ENCODE data around the gene TRIM62.
"Not testable (repeated sequence)": the region's sequence is repeated elsewhere in the genome, so short reads cannot be mapped to it uniquely, and the experiment has no call there.

TRIM62 gene

GRCh38 chr1:33142483-33143064 is 39.3 kb downstream of the TRIM62 start:
- no peak for TF ChIP-seq CTCF (IDR thresholded peaks at IDR 0.05; ENCODE audit: extremely low read depth, insufficient read depth, missing control alignments)
- in situ Hi-C loops (cut with MboI; ENCODE audit: low pct_unique_long_range_greater_than_20kb, low sequenced_read_pairs, unreplicated experiment) = no loop called here
- no peak for DNase-seq (ENCODE audit: low spot score)

GRCh38 chr1:33141781-33142180 is 40.1 kb downstream of the TRIM62 start:
- DNase-seq (ENCODE audit: low spot score) = no peak
- in situ Hi-C loops (cut with MboI; ENCODE audit: low pct_unique_long_range_greater_than_20kb, low sequenced_read_pairs, unreplicated experiment) = no loop called here
- TF ChIP-seq CTCF (IDR thresholded peaks at IDR 0.05; ENCODE audit: extremely low read depth, insufficient read depth, missing control alignments) = no peak

- in situ Hi-C loops (cut with MboI; ENCODE audit: low pct_unique_long_range_greater_than_20kb, low sequenced_read_pairs, unreplicated experiment) = no loop called here
- no peak for DNase-seq (ENCODE audit: low spot score)
- no peak for TF ChIP-seq CTCF (IDR thresholded peaks at IDR 0.05; ENCODE audit: extremely low read depth, insufficient read depth, missing control alignments)
Measured at GRCh38 chr1:33141216-33141615, 40.6 kb downstream of the TRIM62 start.

- no peak for TF ChIP-seq CTCF (IDR thresholded peaks at IDR 0.05; ENCODE audit: extremely low read depth, insufficient read depth, missing control alignments)
- in situ Hi-C loops (cut with MboI; ENCODE audit: low pct_unique_long_range_greater_than_20kb, low sequenced_read_pairs, unreplicated experiment) = no loop called here
- no peak for DNase-seq (ENCODE audit: low spot score)
Measured at GRCh38 chr1:33140153-33141149, 41.4 kb downstream of the TRIM62 start.

- in situ Hi-C loops (cut with MboI; ENCODE audit: low pct_unique_long_range_greater_than_20kb, low sequenced_read_pairs, unreplicated experiment) = no loop called here
- peak; percentile 47 for TF ChIP-seq CTCF (IDR thresholded peaks at IDR 0.05; ENCODE audit: extremely low read depth, insufficient read depth, missing control alignments)
- no peak for DNase-seq (ENCODE audit: low spot score)
Measured at GRCh38 chr1:33137800-33138199, 44.0 kb downstream of the TRIM62 start.

- DNase-seq (ENCODE audit: low spot score) = not testable (repeated sequence)
Measured at GRCh38 chr1:33136041-33136440, 45.8 kb downstream of the TRIM62 start.

More at GRCh38 chr1:33136041-33136440, 45.8 kb downstream of the TRIM62 start:
- in situ Hi-C loops (cut with MboI; ENCODE audit: low pct_unique_long_range_greater_than_20kb, low sequenced_read_pairs, unreplicated experiment) = not testable (repeated sequence)

Measured in GM13977 (cell line).